AG04450 (cell line): ENCODE measurements around the gene SIGLEC14. TPM values are rescaled to one million over a fixed set of nuclear protein-coding genes. Genes with fewer than 3 reads are reported as not detected.

Source experiments
- CTCF ChIA-PET: fragments of 300-600, 350-600 bp; formaldehyde crosslinking; extraction: SDS; loops from one replicate; lab custom pipeline; 2022; ENCODE audit warnings: antibody characterized with exemption, inconsistent platforms; lab: Charles Lee
- POLR2A ChIA-PET: fragments of 350-600 bp; formaldehyde crosslinking; extraction: SDS; loops from one replicate; lab custom pipeline; 2021; ENCODE audit warnings: antibody characterized with exemption, inconsistent platforms; lab: Yijun Ruan, JAX
- DNase-seq: peaks from one replicate; pipeline ENCODE4 v3.0.0-alpha.2; 2011; ENCODE audit warnings: low read depth, low spot score
- H3K27ac ChIP-seq: one replicate; pipeline ENCODE4 v1.5.1; 2012; ENCODE audit warnings: low read depth, low read length, control low read depth
- H3K27me3 ChIP-seq: one replicate; pipeline ENCODE4 v1.6.0; 2012; ENCODE audit warnings: low read length; ENCODE audit not compliant: control insufficient read depth, insufficient read depth
- H3K4me3 ChIP-seq: 2 replicates; pipeline ENCODE4 v1.5.1; 2011; ENCODE audit warnings: mild to moderate bottlenecking, low read depth, low read length, control low read depth
- H3K9me3 ChIP-seq: 2 replicates; pipeline ENCODE4 v1.5.1; 2012; ENCODE audit warnings: low read length; ENCODE audit not compliant: control insufficient read depth, insufficient read depth
- CTCF ChIP-seq: IDR thresholded peaks from 2 replicates; pipeline ENCODE4 v1.5.1; 2011; ENCODE audit warnings: low read depth, low read length, control low read depth, inconsistent platforms
- polyA plus RNA-seq: library from polyadenylated mRNA; depleted of rRNA; stranded (reverse); fragments of >200 nt; gene quantifications from 2 replicates; pipeline ENCODE4 v1.2.3, GENCODE V29; 2011

Gene SIGLEC14
- polyA plus RNA-seq, 1 experiment = not detected

GRCh38 chr19:51654783-51655182 lies 8.2 kb upstream of the SIGLEC14 start:
- H3K27ac ChIP-seq = no peak overlapping the region
- TF ChIP-seq CTCF = no peak
- CTCF ChIA-PET = interaction anchor here (0.8 to 2.5 kb wide), 4 partner anchors 18 to 183 kb away, joined by 3 to 11 read pairs (median 5); no protein-coding TSS in a partner anchor
- no peak for DNase-seq
- H3K27me3 ChIP-seq = no peaks in the 10 kb centered on the region
- no peak overlapping the region for H3K4me3 ChIP-seq
- H3K9me3 ChIP-seq = no peaks in the 10 kb centered on the region
- POLR2A ChIA-PET = no interaction called here

GRCh38 chr19:51653162-51653561 lies 6.5 kb upstream of the SIGLEC14 start:
- TF ChIP-seq CTCF = no peak
- CTCF ChIA-PET = interaction anchor here (2.4 to 2.5 kb wide), 2 partner anchors 8 to 45 kb away, joined by 9 to 11 read pairs; no protein-coding TSS in a partner anchor
- Histone ChIP-seq H3K27me3 (no peaks in the 10 kb centered on the region), H3K9me3 (no peaks in the 10 kb centered on the region), H3K27ac (no peak overlapping the region), H3K4me3 (no peak overlapping the region)
- DNase-seq = no peak
- POLR2A ChIA-PET = no interaction called here

- H3K9me3 ChIP-seq = no peaks in the 10 kb centered on the region
- no peaks in the 10 kb centered on the region for H3K27me3 ChIP-seq
- DNase-seq = no peak
- CTCF ChIA-PET = interaction anchor here (1.1 to 2.4 kb wide), 2 partner anchors 9 to 44 kb away, joined by 3 to 9 read pairs; no protein-coding TSS in a partner anchor
- no peak overlapping the region for H3K4me3 ChIP-seq
- POLR2A ChIA-PET = no interaction called here
- TF ChIP-seq CTCF = no peak
- no peak overlapping the region for H3K27ac ChIP-seq
Measured at GRCh38 chr19:51652266-51652665, 5.6 kb upstream of the SIGLEC14 start.

- no peak for DNase-seq
- Histone ChIP-seq H3K27me3 (no peaks in the 10 kb centered on the region), H3K4me3 (no peak overlapping the region), H3K27ac (no peak overlapping the region), H3K9me3 (no peaks in the 10 kb centered on the region)
- ChIA-PET CTCF (interaction anchor here (0.9 to 2.9 kb wide), 4 partner anchors 10 to 44 kb away, joined by 3 to 12 read pairs (median 6); no protein-coding TSS in a partner anchor), POLR2A (no interaction called here)
- no peak for TF ChIP-seq CTCF
Measured at GRCh38 chr19:51651216-51651846, 4.7 kb upstream of the SIGLEC14 start.

GRCh38 chr19:51647318-51647717 lies 693 bp upstream of the SIGLEC14 start:
- Histone ChIP-seq H3K27me3 (no peaks in the 10 kb centered on the region), H3K9me3 (no peaks in the 10 kb centered on the region)
- CTCF ChIA-PET = interaction anchor here (0.7 kb wide), 2 partner anchors 10 to 33 kb away, joined by 3 to 5 read pairs; no protein-coding TSS in a partner anchor

More at GRCh38 chr19:51647318-51647717, 693 bp upstream of the SIGLEC14 start:
- POLR2A ChIA-PET = no interaction called here
- Histone ChIP-seq H3K27ac (no peak overlapping the region), H3K4me3 (no peak overlapping the region)
- DNase-seq = no peak
- TF ChIP-seq CTCF = no peak
